Measurements from ENCODE around the gene REC114.

REC114 gene

DNA sequence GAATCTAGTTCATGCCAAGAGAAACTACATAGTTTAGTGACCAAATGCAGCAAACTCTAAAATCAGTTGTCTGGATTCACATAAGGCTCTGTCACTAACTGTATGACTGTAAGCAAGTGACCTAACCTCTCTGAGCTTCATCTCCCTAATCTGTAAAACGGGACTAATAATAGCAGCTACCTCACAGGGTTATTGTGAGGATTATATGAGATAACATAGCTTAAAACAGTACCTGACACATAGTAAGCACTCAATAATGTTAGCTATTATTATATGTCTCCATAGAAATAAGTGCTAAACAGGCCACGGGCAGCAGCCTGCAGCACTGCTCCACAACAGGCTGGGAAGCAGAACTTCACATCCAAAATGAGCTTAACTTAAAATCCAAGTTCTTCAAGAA, 160.0 kb downstream of the REC114 start:
- no peak for DNase-seq (ENCODE audit: low read depth, low spot score)

GRCh38 chr15:73604477-73604876, 161.5 kb downstream of the REC114 start:
- no peak for DNase-seq (ENCODE audit: low read depth, low spot score)

GRCh38 chr15:73605759-73606436, 162.9 kb downstream of the REC114 start:
- DNase-seq (ENCODE audit: low read depth, low spot score), result no peak

DNA sequence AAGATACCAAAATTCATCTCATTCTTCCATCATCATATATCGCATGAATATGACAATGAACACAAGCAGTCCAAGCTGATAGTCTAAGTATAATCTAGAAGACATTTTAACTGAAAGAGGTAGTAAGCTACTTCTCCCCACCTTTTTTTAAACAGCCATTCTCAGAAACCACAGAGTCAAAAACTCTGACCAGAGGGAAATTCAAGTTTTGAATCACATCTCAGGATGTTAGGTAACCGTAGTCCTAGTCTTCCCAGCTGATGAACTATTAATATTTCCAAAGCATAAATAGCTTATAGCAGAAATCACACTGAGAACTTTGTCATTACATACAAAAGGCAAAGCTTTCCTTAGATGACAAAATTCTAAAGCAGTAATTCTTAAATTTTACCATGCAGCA, 164.4 kb downstream of the REC114 start:
- DNase-seq (ENCODE audit: low read depth, low spot score), result no peak

DNA sequence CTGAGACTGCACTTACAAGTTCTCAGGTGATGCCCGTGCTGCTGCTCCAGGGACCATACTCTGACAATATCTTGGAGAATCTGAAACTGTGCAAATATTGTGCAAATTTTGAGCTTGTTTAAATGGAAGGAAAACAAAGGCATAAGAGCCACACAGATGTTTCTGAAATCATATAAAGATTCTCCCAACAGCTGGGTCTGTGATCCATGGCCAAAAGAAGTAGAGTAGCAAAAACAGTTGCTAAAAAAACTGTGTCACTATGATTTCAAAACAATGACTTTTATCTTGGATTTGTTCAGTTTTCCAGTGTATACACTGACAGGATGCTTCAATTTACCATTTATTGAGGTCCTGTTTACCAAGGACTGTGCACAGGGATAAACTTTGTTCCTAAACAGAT, 164.9 kb downstream of the REC114 start:
- DNase-seq (ENCODE audit: low read depth, low spot score), result no peak

DNA sequence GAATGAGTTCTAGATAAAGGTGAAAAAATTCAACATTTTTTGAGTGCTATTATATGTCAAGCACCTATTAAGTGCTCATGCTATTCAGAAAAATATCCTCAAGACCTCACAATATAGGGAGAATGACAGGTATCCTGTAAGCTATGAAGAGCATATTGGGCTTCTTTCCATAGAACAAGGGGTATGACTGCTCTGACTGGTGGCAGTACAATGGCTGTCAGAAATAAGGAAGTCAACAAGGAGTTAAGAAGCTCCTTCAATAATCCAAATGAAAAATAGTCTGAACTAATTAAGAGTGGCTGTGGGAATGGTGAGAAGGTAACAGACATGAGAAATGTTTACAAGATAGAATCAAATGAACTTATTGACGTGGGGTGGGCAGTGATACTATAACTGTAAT, 165.5 kb downstream of the REC114 start:
- DNase-seq (ENCODE audit: low read depth, low spot score), result no peak

- DNase-seq (ENCODE audit: low read depth, low spot score), result no peak
Measured at GRCh38 chr15:73608941-73609340, 166.0 kb downstream of the REC114 start.
